NCI-H2196 (cell line): Measurements from ENCODE around the gene DPP7.
A peak's percentile ranks its signal among the peaks of the same experiment; 100 is the strongest.
"Not testable (repeated sequence)": the region's sequence is repeated elsewhere in the genome, so short reads cannot be mapped to it uniquely, and the experiment has no call there.

ENCODE experiments used
- DNase-seq: peaks from one replicate; lab custom pipeline; 2025; ENCODE audit not compliant: unreplicated experiment; lab: John Stamatoyannopoulos, UW

The DPP7 gene

DNA sequence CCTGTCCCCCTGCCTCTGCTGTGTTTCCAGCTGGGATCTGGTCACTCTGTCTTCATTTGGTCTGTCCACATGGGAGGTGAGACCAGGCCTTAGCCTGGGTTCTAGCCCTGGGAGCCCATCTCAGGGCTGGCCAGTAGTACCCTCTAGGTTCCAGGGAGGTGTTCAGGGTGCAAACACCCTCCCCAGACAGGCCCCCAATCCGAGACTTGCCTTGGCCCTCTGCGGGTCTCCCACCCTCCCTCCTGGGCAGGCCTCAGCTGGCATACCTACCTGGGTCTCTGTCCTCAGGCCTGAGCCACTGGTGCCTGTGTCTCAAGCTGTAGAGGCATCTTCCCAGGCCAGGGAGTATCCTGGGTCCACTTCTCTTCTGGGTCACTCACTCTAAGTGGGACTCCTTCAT, 43.3 kb downstream of the DPP7 start:
- no peak for DNase-seq

DNA sequence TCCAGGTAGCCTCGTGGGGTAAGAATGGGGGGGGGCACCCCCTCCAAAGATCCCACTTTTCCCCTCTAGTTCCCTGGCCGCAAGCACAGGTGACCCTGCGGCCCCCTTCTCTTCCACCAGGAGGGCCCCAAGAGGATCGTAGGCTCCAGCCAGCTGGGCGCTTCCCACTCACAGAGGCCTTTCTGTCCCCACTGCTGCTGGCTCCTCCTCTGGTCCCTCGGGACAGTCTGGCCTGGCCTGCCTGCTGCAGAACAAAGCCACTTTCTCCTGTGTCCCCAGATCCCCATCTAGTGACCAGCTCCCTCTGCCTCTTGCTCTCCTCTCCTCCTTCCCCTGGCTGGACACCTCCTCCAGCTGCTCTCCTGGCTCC, 43.6 kb downstream of the DPP7 start:
- no peak for DNase-seq

DNA sequence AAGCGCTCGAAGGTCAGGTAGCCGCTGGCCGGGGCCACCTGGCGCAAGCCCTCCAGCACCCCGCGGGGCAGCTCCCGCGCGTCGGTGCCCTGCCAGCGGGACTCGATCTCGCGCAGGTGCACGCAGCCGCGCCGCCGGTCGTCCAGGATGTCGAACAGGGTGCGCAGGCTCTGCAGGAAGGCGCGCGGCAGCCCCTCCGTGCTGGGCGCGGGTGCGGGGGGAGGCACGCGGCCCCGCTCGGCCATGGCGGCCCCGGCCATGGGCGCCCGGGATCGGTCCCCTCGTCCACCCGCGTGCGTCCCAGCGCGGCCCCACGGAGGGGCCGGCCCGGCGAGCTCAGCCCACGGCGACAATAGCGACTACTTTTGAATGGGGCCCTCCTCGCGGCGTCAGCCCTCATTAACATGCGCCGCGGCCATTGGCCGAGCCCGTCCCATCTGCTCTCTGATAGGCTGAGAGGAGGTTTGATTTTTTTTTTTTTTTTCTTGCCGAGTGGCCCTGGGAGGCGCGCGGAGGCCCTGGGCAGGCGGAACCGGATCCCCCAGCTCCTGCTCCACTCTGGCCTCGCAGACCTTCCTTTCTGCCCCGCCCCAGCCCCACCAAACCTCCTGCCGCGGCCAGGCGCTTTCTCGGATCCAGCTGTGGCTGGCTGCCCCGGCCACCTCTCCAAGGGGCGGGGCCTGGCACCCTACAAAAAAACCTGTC, 44.2 kb downstream of the DPP7 start, which contains the start of gene SAPCD2:
Gene SAPCD2 (minus strand): TSS at position 357 of the 705 bp plus-strand sequence. CDS start 97 bp downstream, at position 260.
- DNase-seq = peak; percentile 91

DNA sequence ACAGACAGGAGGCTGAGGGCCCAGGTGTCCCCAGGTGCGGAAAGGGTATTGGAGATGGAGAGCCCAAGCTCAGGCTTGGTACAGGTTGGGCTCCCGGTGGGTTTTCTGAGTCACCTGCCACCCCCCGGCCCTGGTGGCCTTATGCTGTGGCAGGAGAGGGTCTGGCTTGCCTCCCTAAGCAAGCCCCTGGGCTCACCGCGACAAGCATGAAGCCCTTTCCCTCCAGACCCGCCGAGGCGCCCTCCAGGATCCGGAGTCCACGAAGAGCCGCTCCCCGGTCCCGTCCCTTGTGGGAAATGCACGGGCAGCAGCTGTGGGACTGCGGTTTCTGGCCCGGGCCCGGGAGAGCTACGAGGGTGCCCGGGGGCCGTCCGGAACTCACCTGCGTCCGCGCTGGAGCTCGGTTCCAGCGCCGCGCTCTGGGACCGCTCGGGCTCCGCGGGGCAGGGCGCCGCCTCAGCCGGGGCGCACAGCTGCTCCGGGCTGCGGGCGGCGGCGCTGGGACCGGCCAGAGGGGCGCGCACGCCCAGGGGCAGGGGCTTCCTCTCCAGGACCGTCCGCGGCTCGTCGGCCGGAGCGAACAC, 44.9 kb downstream of the DPP7 start:
- no peak for DNase-seq

DNA sequence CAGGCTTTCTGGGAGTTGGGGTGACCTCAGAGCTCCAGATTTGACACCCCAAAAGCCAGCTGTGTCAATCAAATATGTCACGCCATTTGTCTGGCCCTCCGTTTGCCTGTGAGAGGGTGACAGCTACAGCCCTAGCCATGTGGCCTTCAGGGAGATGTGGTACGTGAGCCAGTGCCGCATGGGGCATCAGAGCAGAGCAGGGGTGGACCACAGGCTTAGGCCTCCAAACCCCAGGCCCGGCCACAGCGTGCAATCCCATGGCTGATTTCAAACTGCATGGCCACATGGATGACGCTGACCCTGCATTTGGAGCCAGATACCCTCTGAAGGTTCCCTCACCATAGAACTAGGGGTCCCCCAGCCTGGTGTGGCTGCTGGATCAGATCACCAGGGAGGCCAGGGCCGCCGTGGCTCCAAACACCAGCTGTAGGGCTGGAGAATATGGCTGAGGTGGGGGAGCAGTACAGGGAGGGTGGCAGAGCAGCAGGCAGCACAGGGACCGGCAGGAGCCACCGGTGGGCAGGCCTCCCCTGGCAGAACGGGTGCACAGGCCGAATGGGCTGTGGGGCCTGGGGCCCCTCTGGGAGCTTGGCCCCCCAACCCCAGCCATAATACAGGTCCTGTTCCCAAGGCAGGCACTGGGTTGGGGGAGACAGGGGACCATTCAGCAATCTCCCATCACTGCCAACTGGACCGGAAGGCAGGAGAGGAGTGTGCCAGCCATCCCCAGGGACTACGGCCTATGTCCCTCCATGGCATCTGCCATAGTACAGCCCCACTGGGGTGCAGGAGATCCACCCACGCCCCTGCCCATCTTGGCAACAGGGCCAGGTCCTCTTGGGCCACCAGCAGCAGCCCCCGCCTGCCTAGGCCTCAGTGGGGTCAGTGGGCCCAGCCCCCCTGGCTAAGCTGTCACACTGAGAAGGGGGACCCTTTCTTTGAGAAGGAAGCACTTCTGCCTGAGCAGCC, 45.7 kb downstream of the DPP7 start:
- DNase-seq = no peak

DNA sequence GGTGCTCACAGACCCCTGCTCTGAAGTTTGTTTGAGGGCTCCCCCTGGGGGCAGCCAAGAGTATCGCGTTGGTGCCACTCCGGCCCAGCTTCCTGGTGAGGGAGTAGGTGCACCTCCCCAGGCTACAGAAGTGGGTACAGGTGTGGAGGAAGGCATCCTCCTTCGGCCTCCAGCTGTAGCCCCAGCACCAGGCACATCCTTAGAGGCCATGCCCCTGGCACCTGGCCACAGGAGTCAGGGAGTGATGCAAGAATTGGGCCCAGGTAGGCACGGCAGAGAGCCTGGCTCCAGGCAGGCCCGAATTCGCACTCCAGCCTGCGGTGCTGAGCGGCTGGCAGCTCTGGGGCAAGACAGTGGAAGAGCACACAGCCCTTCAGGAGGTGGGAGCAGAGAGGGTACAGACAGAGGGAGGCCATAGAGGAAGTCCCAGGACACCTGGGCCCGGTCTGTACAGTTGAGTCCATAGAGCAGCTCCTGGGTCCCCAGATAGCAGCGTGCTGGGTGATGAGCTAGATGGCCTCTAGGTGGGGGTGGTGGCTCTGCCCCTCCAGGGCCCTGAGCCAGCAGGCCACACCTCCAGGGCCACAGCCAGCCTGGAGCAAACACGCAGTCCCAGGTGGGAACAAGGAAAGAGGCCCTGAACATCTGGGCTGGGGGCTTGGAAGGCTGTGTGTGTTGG, 46.5 kb downstream of the DPP7 start:
- DNase-seq = peak; percentile 86

DNA sequence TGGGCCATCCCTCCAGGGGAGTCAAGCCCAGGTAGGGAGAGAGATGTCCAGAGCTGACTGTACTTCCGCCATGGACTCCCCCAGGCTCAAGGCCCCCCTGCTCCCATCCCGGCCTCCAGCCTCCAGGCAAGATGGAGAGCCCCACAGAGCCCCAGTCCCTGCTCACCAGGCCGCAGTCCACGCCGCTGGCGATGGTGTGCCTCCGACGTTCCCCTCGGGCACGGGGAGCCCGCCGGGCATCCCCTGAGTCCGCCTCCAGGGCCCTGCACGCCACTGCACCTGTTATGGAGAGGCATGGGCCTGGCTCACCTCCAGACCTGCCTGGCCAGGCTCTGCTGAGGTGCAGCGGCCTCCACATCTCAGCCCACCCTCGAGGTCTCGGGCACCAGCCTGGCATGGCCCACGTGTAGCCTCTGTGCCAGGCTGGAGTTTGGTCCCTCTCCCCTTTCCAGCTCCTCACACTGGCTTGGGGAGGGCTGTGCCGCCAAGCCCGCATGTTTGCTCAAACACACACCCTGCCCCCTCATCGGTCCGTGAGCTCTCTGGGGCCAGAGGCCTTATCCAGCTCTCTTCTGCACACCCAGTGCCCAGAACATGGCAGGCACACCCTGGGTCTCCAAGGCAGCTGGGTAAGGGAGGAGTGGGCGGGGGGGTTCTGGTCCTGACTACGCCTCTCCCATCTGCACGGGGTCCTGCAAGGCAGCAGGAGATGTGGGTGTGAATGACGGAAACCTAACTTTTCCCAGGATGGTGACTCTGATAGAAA, 48.3 kb downstream of the DPP7 start:
- no peak for DNase-seq

DNA sequence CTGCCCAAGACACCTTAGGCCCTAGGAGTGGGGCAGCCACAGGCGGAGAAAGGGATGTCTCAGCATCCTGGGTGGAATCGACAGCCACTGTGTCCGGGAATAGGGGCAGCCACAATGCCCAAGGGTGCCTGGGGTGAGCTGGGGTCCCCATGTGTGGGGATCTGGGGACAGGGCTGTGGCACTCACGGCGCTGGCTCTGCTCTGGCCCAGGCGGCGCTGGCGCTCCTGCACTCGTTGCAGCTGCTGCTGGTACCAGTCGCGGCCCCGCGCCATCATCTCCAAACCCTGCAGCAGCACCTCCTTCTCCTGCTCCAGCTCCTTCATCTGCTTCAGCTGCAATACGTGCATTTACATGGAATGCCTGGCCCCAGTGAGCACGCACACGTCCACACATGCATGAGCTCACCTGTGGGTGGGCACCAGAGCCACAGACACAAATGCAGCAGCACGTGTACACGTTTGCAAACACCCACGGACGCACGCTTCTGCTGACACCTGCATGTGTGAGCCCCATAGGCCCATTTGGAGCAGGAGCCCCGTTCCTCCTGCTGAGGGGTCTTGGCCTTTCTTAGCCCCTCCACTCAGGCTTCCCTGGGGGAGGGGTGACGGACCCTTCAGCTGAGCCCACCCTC, 49.1 kb downstream of the DPP7 start:
- no peak for DNase-seq

DNA sequence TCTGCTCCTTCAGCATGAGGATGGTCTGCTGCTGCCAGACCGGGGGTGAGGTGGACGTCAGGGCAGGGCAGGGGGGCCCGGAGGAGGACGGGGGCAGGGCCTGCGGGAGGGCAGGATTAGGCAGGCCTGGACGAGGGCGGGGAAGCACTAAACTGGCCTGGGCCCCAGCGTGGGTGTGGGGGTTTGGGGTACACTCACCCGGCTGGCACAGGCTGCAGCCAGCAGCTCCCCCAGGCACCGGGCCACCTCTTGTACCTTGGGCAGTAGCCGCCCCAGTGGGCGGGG, 49.7 kb downstream of the DPP7 start:
- no peak for DNase-seq

DNA sequence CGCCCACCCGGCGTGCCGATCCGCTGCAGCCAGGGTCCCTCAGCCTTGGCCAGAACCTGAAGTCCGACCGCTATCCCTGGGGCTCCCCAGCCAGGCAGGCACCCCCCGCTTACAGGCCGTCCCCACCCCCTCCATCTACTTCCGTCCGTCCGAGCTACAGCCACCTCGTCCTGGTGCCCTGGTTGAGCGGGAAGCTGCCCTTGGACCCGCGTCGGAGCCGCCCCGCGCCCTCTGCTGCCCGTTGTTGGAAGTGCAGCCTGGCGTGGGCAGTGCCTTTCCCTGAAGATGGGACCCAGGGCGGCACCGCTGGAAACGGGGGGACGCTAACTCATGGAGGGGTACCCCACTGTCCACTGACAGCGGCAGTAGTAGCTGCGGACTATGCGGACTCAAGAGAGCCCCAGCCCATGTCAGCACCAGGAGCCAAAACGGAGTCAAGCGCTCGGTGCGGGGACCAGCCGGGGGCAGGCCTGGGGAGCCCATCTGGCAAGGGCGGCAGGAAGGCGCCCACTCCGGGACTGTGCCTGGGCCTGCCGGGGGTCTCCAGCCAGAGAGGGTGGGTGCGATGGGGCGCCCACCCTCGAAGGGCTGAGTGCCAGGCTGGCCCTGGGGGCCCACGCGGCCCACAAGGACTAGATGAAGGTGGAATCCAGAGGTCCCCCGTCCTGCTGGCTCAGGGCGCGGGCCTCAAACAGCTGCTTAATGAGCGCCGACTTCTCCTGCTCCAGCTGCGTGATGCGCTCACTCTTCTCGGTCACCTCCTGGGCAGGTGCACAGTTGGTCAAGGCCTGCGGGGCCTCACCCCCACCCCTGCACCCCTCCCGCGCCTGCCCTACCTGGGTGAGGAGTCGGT, 50.3 kb downstream of the DPP7 start:
- peak; percentile 81 for DNase-seq

DNA sequence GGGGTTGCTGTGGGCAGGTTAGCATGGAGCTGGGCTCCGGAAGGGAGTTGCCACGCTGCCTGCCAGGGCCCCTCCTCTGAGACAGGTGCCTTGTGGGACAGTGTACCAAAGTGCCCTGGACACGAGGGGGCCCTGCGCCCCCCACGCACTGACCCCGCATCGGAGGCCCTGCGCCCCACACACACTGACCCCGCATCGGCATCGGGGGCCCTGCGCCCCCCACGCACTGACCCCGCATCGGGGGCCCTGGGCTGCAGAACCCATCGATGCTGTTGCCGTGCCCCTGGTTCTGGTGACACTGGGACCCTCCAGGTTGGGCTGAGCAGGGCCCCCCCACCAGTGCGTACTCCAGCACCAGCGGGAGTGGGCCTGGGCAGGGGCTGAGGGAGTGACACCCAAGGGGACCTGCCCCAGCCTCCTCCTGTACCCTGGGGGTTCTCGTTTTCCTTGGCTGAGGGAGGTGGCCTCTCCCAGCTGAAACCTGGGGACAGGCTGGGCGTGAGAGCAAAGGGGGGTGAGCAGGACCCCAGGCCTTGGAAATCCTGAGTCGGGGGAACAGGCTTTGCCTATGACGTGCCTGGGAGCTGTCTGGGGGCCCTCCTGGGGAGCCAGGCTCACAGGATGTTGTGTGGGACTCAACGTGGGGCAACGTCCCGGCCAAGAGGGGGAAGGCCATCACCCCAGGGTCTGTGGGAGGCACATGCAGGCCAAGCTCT, 51.1 kb downstream of the DPP7 start:
- no peak for DNase-seq

DNA sequence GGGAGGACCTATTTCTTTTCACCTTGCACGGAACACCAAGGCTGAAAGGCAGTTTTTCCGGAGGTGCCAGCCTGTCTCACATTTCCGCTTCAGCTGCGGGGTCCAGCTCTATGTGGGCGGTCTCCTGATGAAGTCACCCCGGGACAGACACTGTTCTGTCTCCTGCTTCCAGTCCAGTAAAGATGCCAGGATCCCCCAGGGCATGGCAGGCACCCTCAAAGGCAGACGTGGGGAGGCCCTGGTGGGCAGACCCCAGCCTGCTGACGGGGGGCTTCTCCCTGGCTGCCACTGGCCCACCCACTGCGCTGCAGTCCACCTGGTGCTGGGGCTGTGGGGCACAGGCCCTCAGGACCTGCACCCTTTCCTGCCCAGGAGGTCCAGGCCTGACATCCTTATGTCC, 51.7 kb downstream of the DPP7 start:
- DNase-seq = not testable (repeated sequence)

DNA sequence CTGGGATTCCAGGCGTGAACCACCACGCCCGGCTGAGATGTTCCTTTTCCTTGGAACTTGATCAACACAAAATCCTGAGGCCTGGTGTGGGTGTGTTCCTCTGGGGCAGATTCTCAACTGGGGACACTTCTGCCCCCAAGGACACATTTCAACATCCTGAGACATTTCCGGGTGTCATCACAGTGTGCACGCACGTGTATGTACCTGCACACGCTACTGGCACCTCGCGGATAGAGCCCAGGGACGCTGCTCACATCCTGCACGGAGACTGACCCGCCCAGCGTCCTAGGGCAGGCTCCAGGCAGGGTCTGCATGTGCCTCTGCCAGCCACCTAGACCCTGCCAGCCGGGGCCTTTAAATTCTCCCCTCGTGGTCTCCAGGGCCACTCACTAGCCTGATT, 52.1 kb downstream of the DPP7 start:
- no peak for DNase-seq
